ENCODE results near the gene PC. TPM values are rescaled to one million over a fixed set of nuclear protein-coding genes. Genes with fewer than 3 reads are reported as not detected.

Gene PC
- total and polyA plus RNA-seq, 9 donors = 4.2 to 27.5 (median 14.7) TPM

- 90 to 91% (median 90%) methylated on average over 12 of the region's 12 CpGs for WGBS, 3 donors
- Histone ChIP-seq H3K4me1 (ENCODE audit: insufficient read depth) (peaks cover 3% of the 10 kb centered on the region), H3K27ac (no peak overlapping the region), H3K27me3 (no peaks in the 10 kb centered on the region), H3K4me3 (no peak overlapping the region), H3K9me3 (no peaks in the 10 kb centered on the region), H3K36me3 (no peaks in the 10 kb centered on the region)
- intact Hi-C loops (cut with DNase I) = no loop called here
- no peak for DNase-seq
- TF ChIP-seq POLR2A (IDR thresholded peaks at IDR 0.05) (no peak), EP300 (IDR thresholded peaks at IDR 0.05) (no peak)
- TF ChIP-seq, protein P1, sequence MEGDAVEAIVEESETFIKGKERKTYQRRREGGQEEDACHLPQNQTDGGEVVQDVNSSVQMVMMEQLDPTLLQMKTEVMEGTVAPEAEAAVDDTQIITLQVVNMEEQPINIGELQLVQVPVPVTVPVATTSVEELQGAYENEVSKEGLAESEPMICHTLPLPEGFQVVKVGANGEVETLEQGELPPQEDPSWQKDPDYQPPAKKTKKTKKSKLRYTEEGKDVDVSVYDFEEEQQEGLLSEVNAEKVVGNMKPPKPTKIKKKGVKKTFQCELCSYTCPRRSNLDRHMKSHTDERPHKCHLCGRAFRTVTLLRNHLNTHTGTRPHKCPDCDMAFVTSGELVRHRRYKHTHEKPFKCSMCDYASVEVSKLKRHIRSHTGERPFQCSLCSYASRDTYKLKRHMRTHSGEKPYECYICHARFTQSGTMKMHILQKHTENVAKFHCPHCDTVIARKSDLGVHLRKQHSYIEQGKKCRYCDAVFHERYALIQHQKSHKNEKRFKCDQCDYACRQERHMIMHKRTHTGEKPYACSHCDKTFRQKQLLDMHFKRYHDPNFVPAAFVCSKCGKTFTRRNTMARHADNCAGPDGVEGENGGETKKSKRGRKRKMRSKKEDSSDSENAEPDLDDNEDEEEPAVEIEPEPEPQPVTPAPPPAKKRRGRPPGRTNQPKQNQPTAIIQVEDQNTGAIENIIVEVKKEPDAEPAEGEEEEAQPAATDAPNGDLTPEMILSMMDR (IDR thresholded peaks at IDR 0.05) = no peak
Observed at GRCh38 chr11:66854231-66854661, 103.9 kb downstream of the PC start.

DNA sequence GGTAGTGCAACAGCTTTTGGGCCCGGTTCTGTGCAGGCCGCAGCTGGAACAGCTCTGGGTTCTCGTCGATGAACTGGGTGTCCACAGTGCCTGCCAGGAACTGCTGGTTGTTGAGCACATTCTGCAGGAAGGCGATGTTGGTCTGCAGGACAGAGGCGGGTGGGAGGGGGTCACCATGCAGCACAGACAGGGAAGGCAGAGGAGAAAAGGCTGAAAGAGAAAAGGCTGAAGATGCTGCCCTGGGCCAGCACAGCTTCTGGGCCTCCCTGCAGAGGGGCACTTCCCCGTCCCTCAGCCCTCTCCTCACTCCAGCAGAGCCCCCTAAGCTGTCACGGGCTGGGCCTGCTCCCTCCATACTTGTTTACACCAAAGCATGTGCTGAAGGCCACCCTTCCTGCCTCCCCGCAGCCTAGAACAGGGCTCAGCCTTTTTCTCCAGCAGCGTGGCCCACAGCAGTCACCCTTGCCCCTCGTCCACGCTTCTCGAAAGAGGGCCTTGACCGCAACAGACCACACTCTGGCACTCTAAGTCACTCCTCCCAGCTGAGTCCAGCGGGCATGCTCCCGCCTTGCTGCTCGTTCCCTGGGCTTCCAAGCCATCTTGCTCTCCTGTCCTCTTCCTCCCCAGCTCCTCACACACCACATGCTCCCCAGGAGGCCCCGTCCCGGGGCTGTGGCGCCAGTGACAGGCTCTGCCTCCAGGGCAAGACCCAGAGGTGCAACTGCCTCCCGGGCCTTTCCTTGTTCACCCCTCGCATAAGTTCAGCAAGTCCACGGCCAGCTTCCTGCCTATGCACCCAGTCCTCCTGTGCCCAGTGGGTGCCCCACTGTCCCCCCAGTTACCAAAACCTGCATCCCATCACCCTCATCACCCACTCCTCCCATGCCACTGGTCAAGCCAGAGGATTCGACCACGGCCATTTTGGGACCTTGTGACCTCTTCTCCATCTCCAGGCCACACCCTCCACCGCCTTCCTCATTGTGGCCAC, 104.6 kb downstream of the PC start:
- Histone ChIP-seq H3K27me3 (no peaks in the 10 kb centered on the region), H3K4me3 (no peak overlapping the region), H3K4me1 (ENCODE audit: insufficient read depth) (peaks cover 3% of the 10 kb centered on the region), H3K27ac (no peak overlapping the region), H3K9me3 (no peaks in the 10 kb centered on the region), H3K36me3 (no peaks in the 10 kb centered on the region)
- WGBS, 3 donors = 88 to 89% (median 89%) methylated on average over 26 of the region's 26 CpGs
- intact Hi-C loops (cut with DNase I) = no loop called here
- peak in 1 of 5 donors; percentile 20 for DNase-seq
- TF ChIP-seq, protein P1 (IDR thresholded peaks at IDR 0.05) = no peak
- TF ChIP-seq EP300 (IDR thresholded peaks at IDR 0.05) (no peak), POLR2A (IDR thresholded peaks at IDR 0.05) (no peak)

- H3K4me1 ChIP-seq (ENCODE audit: insufficient read depth) = peaks cover 3% of the 10 kb centered on the region
- TF ChIP-seq EP300 (IDR thresholded peaks at IDR 0.05) (no peak), POLR2A (IDR thresholded peaks at IDR 0.05) (no peak)
- TF ChIP-seq, protein P1 (IDR thresholded peaks at IDR 0.05) = no peak
- 83 to 86% (median 84%) methylated on average over 26 of the region's 26 CpGs for WGBS, 3 donors
- no peak overlapping the region for H3K4me3 ChIP-seq
- no peak overlapping the region for H3K27ac ChIP-seq
- H3K27me3 ChIP-seq = no peaks in the 10 kb centered on the region
- no peaks in the 10 kb centered on the region for H3K36me3 ChIP-seq
- no peaks in the 10 kb centered on the region for H3K9me3 ChIP-seq
- intact Hi-C loops (cut with DNase I) = no loop called here
- DNase-seq = peak in 2 of 5 donors; percentile 20 to 31
Observed at GRCh38 chr11:66852466-66853241, 105.5 kb downstream of the PC start.

- peaks cover 3% of the 10 kb centered on the region for H3K4me1 ChIP-seq (ENCODE audit: insufficient read depth)
- H3K27ac ChIP-seq = no peak overlapping the region
- no peak for TF ChIP-seq EP300 (IDR thresholded peaks at IDR 0.05)
- TF ChIP-seq, protein P1 (IDR thresholded peaks at IDR 0.05) = no peak
- no peak for TF ChIP-seq POLR2A (IDR thresholded peaks at IDR 0.05)
- H3K36me3 ChIP-seq = no peaks in the 10 kb centered on the region
- no peak overlapping the region for H3K4me3 ChIP-seq
- intact Hi-C loops (cut with DNase I) = no loop called here
- WGBS, 3 donors = 73 to 80% (median 75%) methylated on average over 26 of the region's 26 CpGs
- H3K27me3 ChIP-seq = no peaks in the 10 kb centered on the region
- DNase-seq = peak in 2 of 5 donors; percentile 14 to 34
- H3K9me3 ChIP-seq = no peaks in the 10 kb centered on the region
Observed at GRCh38 chr11:66851698-66852465, 106.3 kb downstream of the PC start.

All from ovary (tissue), 9 donors.